HCT116 (cell line): ENCODE results near the gene PDE4D.

Experiments used
- CTCF ChIP-seq, 3 experiments: fragments of 200-600 bp in 1 of 3; sonication (generic) in 1 of 3; IDR thresholded peaks in 2 of 3; conservative IDR thresholded peaks in 1 of 3; 2 replicates each; pipeline ENCODE4 v1.5.1; 2012 to 2017; ENCODE audit warnings: low read depth in 2 of 3, low read length in 2 of 3, antibody characterized with exemption in 1 of 3, borderline replicate concordance in 1 of 3, control low read depth in 1 of 3, mild to moderate bottlenecking in 1 of 3, mixed read lengths in 1 of 3, mixed run types in 1 of 3, moderate library complexity in 1 of 3; ENCODE audit not compliant: insufficient read depth in 1 of 3
- EZH2 ChIP-seq: fragments of 200-600 bp; sonication (generic); IDR thresholded peaks from 2 replicates; pipeline ENCODE4 v1.6.1; 2017; ENCODE audit warnings: antibody characterized with exemption, mixed run types
- EZH2phosphoT487 ChIP-seq: fragments of 200-600 bp; IDR thresholded peaks from 2 replicates; pipeline ENCODE4 v1.6.1; 2018; ENCODE audit warnings: antibody characterized with exemption, borderline replicate concordance
- POLR2AphosphoS5 ChIP-seq: IDR thresholded peaks from 2 replicates; pipeline ENCODE4 v1.6.1; 2011; ENCODE audit warnings: mild to moderate bottlenecking, low read depth, low read length, moderate library complexity
- RAD21 ChIP-seq: IDR thresholded peaks from 2 replicates; pipeline ENCODE4 v1.6.1; 2012; ENCODE audit warnings: low read depth, mild to moderate bottlenecking
- YY1 ChIP-seq: IDR thresholded peaks from 2 replicates; pipeline ENCODE4 v1.6.1; 2011; ENCODE audit warnings: low read length, low read depth, moderate library complexity, mild to moderate bottlenecking; ENCODE audit not compliant: insufficient replicate concordance; ENCODE audit errors: extremely low read depth

GRCh38 chr5:58940446-58940845 is 953.1 kb downstream of the PDE4D start:
- TF ChIP-seq RAD21, result no peak
- no peak for TF ChIP-seq YY1
- TF ChIP-seq CTCF (IDR thresholded peaks at IDR 0.05 in 2 of 3, conservative IDR thresholded peaks at IDR 0.05 in 1 of 3; ENCODE audit: borderline replicate concordance in 1 of 3, insufficient read depth in 1 of 3, low read depth in 2 of 3, low read length in 2 of 3), result no peak
- TF ChIP-seq EZH2, result no peak
- TF ChIP-seq POLR2AphosphoS5, result no peak
- TF ChIP-seq EZH2phosphoT487, result no peak
